GM12872 (cell line): ENCODE data around the gene CBFA2T3.

Source experiments
- TF ChIP-seq, protein P1 (sequence below): IDR thresholded peaks from 3 replicates; pipeline ENCODE4 v1.5.1; 2011; ENCODE audit warnings: low read depth, mild to moderate bottlenecking, low read length, moderate library complexity; ENCODE audit not compliant: insufficient read depth

CBFA2T3 gene

DNA sequence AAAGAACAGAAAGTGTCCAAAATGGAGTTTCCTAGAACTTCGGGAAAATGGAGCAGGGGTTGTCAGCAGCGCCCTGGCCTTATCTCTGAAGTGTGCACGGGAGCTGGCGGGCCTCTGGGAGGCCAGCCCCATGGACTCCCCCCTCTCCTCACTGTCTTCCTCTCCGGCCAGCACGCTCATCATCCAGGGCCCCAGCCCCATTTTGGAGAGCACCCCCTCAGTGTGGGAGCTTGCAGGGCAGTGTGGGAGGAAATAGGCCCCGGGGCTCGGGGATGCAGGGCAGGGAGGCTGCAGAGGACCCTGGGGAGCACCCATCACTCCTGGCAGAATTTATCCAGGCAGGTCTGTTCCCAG lies 105.7 kb downstream of the CBFA2T3 start:
- TF ChIP-seq, protein P1, sequence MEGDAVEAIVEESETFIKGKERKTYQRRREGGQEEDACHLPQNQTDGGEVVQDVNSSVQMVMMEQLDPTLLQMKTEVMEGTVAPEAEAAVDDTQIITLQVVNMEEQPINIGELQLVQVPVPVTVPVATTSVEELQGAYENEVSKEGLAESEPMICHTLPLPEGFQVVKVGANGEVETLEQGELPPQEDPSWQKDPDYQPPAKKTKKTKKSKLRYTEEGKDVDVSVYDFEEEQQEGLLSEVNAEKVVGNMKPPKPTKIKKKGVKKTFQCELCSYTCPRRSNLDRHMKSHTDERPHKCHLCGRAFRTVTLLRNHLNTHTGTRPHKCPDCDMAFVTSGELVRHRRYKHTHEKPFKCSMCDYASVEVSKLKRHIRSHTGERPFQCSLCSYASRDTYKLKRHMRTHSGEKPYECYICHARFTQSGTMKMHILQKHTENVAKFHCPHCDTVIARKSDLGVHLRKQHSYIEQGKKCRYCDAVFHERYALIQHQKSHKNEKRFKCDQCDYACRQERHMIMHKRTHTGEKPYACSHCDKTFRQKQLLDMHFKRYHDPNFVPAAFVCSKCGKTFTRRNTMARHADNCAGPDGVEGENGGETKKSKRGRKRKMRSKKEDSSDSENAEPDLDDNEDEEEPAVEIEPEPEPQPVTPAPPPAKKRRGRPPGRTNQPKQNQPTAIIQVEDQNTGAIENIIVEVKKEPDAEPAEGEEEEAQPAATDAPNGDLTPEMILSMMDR: no peak

DNA sequence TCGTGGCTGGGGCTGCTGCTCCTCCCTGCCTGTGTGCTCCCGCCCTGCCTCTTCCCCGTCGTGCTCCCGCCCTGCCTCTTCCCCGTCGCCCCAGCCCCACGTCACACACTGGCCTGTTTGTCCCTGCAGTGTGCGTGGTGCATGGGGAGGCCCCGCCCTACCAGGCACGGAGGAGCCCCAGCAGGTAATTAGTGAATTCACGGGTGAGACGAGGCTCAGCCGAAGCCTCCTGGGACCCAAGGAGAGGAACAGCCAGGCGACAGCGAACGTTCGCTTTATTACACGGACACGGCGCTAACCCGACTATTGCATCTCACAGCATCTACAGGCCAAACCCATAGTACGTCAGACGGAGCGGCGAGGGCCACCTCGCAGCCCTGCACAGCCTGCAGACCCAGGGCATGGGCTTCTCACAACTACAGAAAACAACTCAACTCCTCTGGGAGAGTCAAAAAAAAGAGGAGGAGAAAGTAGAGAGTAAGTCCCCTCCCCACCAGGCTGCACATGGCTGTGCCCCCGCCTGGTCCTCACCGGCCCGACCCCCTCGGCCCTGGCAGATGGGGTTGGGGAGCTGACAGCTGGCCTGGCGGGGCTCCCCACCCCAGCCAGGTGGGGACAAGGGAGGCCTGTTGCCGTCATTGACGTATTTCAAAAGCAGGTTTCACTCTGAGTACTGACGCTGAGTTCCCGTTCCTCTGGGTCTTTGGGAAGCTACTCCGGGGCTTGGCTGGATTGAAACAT lies 106.2 kb downstream of the CBFA2T3 start:
- TF ChIP-seq, protein P1: no peak

DNA sequence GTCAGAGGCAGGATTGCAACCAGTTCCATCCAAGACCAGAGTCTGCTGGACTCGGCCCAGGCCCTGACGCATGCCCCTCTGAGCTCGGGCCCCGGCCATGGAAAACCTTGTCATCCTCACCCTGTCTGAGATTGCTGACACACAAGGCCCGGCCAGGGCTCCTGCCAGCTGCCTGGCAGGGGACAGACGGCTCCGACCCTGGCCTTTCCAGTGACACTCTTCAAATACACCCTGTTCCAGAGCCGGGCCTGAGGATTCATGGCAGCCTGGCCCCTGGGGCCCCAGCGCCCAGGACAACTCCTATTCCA lies 107.4 kb downstream of the CBFA2T3 start:
- TF ChIP-seq, protein P1: no peak

DNA sequence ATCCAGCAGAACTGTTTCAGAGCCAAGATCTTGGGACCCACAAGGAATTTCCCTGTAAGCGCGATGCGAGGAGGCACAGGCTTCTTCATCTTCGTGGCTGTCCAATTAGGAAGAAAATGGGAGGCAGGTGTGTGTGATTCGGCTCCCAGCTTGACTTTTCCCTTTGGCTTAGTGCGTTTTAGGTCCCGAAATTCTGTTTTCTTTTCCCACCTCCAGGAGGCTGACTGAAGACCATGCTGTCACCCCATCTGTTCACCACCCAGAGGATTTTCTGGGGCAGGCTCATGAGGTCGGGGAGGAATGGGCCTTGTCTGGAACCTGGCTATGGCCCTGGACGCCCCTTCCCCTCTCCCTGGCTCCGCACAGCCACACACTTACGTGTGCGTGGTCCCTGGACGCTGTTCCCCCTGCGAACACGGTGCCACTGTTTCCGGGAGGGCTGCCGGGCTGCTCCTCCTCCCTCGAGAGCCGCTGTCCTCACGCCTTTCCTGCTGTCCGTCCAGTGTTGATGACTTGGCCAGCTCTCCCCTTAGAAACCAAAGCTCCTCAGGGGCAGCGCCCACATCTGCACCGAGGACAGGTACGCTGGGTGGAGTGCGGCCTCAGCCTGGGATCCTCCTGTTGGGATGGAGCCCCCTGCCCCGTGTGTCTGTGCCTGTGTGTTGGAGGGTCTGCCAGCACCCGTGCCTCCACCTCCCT lies 107.9 kb downstream of the CBFA2T3 start:
- TF ChIP-seq, protein P1: no peak

DNA sequence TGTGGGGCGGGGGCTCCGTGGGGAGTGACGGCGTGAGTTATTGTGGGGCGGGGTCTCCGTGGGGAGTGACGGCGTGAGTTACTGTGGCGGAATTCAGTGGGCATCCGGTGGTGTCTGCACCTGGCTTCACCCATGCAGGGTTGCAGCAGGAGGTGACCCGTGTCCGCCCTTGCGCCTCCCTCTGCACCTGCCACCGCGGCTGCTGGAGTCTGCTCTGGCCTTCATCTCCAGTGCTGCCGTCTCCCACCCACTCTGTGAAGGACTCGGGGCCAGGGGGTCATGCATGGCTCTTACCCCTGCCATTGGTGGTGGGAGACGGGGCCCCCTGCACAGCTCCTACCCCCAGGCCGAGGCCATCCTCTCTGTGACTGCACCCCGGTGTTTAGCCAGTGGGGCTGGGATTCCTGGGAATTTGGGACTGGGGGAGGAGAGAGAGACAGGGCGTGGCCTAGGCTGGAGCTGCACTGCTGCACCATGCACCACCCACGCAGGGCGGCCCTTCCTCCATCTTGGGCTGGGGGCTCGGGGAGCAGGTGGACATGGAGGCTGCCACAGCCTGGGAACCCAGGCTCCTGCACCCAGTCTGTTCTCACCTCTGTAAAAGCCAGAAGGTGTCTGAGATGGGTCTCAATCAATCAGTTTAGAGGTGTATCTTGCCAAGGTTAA lies 109.3 kb downstream of the CBFA2T3 start:
- TF ChIP-seq, protein P1: no peak

DNA sequence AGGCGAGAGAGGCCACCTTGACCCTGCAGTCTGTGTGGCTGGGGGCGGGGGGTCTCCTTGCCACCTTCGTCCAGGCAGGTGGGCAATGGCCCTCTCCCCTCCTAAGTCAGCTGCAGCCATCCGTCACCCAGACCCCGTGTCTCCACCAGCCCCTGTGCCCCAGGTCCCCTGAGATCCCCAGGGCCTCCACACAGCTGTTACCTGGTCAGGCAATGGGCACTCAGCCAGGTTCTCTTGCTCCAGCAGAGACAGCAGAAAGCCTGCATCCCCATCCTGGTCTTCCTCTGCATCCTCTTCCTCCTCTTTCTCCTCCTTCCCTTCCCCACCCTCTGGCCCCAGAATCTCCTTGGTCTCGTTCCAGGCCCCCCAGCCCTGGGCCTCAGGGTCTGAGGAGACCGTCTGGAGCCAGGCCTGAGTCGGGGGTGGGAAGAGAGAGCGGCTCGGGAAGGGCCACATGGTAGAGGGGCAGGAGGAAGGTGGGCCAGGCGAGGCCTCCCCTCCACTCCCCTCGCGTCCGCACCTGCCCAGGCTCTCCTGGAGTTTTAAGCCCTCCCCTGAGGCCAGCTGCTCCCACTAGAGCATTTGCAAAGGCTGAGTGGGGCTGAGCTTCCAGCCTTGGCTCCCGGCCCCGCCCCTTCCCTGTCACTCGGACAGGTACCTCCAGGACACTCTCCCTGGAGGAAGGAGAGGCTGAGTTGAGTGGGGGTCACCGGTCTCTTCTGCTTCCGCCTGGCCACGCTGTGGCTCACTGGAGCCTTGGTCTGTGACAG lies 110.7 kb downstream of the CBFA2T3 start, which contains the start of gene PABPN1L:
Gene PABPN1L (minus strand): TSS at position 510 of the 770 bp plus-strand sequence. CDS start 54 bp downstream, at position 456.
- TF ChIP-seq, protein P1: no peak

DNA sequence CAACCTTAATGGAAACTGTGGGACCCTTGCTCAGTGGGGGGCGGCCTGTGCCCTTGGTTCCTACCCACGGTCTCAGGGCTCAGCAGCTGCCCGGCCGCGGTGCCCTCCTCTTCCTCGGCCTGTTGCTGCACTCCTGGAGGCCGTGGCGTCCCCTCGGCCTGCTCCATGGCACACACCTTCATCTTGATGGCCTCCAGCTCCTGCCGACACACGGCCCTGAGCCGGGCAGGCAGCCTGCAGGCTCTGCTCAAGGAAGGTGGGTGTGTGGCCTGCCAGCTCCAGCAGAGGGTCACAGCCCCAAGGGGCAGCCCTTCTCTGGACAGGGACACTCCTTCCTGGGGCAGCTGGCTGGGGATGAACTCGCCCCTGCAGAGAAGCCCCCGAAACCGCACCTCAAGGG lies 111.3 kb downstream of the CBFA2T3 start:
- TF ChIP-seq, protein P1: no peak
